HG02840 (cell line): ENCODE measurements around the gene B3GNT9.

Experiments
- ATAC-seq: cut with Tn5 transposase; IDR thresholded peaks from one replicate; pipeline ENCODE4 v1.9.1; 2021; ENCODE audit warnings: mild to moderate bottlenecking, moderate library complexity, moderate number of reproducible peaks; ENCODE audit not compliant: unreplicated experiment, low FRiP score

B3GNT9 gene

GRCh38 chr16:67116388-67117311 is 34.1 kb downstream of the B3GNT9 start:
- ATAC-seq = no peak

- ATAC-seq = no peak
Observed at GRCh38 chr16:67115639-67116038, 35.2 kb downstream of the B3GNT9 start.

DNA sequence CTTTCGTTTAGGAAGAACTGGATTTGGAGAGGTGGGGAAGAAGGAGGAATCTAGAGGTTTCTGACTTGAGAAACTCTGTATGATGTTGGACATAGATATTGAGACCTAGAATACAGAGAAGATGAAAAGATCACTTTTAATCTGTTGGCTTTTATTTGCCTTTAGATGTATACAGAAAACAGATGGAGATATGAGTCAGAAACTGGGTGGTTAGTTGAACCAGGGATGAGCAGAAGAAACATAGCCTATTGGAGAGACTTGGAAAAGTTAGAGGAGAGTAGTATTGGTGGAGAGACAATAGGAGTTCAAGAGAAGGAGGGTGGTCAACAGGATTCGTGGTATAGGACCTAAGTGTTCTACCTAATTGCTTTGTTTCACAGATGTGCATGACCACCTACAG is 36.0 kb downstream of the B3GNT9 start:
- no peak for ATAC-seq

DNA sequence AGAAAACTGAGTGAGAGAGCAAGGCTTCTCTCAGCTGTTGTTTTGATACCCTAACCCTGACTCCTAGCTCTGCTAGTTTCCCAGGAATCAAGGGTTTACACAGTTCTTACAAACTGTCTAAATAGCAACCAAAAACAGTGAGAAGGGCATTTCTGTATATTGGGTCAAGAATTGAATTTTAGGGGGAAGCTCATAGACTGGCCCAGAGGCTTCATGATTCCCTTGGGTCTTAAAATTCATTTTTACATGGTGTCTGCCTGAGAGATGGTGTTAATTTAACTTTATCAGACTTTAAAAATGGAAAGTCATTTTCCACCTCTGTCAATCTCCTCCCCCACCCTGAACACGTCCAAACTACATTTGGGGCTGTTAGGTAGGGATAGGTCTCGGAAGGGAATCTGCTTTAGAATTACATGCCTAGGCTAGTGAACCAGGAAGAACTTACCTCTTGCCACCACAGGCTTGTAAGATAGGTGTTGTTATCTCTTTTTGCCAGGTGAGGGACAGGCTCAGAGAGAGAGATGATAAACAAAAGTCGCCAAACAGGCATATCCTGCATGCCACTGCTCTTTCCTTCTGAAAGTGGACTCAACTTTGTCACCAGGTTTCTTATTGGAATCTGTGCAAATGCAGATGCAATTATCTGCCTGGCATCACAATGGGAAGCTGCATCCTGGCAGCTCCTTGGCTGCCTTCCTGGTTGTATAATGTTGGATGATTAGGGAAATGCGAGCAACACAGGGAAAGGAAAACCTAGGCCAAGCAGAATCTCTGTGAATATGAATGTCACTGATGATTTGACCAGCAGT is 38.0 kb downstream of the B3GNT9 start:
- no peak for ATAC-seq

GRCh38 chr16:67111951-67112444 is 38.8 kb downstream of the B3GNT9 start:
- ATAC-seq = no peak

DNA sequence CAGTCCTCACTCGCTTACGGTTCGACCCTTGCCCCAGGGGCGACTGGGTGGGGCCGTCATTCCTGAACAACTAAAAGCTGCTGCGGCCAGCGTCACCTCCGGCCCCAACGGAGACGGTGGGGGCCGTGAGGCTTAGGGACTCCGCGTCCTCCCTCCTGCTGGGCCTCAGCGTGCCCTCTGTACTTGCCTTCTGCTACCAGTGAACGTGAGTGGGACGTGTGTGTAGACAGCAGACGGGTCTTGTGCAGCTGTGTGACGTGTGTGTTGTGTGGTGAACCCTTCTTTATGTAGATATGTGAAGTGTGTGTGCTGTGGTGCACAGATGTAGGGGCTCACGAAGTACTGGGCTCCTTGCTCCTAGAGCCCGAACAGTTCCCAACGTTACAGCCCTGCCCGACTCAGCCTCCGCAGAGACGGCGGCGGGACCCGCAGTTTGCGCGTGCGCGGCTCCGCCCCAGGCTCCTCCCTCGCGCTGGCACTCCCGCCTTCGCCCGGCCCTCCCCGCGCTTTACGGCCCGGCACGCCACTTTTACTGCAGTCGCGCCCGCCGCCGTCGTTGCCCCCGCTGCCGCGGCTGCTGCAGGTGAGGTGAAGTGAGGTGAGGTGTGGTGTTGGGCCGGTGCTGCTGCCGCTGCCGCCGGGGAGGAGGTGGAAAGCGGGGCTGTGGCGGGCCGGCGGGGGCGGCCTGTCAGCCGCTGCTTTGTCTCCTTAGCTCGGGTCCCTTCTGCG is 41.2 kb downstream of the B3GNT9 start, which contains the start of gene PHAF1:
PHAF1 (plus strand) TSS at position 535 of the 729 bp plus-strand sequence. CDS start 235 bp downstream, outside the sequence.
- peak; percentile 73 for ATAC-seq

- ATAC-seq = peak; percentile 6
Observed at GRCh38 chr16:67108931-67109406, 41.8 kb downstream of the B3GNT9 start.

GRCh38 chr16:67108489-67108888 is 42.3 kb downstream of the B3GNT9 start:
- ATAC-seq = no peak

DNA sequence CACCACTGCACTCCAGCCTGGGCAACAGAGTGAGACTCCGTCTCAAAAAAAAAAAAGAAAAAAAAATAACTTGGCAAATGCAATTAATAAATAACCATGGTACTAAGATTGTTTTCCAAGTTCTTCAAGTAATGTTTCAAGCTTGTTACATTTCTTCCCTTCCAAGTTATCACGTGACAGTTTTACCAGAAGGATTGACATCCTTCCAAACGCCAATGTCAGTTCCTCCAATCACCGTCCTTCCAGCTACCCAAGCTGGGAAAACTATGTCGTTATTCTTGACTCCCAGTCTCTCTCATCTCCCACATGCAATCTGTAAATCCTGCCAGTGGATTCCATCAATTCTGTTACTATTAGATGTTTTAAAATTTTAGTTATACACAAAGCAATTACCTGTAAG is 44.9 kb downstream of the B3GNT9 start:
- ATAC-seq = no peak

GRCh38 chr16:67105246-67105645 is 45.6 kb downstream of the B3GNT9 start:
- no peak for ATAC-seq

DNA sequence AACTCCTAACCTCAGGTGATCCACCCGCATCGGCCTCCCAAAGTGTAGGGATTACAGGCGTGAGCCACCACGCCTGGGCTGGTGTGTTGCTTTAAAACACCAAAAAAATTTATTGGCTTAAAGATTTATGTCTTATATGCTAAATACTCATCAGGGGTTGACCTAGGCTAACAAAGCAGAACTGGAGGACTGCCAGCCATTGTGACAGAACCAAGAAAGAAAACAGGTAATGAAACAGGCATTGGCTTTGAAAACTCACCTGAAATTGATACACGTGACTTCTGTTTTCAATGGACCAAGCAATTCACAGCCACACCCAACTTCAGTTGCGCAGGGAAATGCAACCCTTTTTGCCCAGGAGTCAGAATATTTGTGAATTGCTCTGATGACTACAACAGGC is 46.0 kb downstream of the B3GNT9 start:
- ATAC-seq = no peak

GRCh38 chr16:67104061-67104460 is 46.7 kb downstream of the B3GNT9 start:
- no peak for ATAC-seq

DNA sequence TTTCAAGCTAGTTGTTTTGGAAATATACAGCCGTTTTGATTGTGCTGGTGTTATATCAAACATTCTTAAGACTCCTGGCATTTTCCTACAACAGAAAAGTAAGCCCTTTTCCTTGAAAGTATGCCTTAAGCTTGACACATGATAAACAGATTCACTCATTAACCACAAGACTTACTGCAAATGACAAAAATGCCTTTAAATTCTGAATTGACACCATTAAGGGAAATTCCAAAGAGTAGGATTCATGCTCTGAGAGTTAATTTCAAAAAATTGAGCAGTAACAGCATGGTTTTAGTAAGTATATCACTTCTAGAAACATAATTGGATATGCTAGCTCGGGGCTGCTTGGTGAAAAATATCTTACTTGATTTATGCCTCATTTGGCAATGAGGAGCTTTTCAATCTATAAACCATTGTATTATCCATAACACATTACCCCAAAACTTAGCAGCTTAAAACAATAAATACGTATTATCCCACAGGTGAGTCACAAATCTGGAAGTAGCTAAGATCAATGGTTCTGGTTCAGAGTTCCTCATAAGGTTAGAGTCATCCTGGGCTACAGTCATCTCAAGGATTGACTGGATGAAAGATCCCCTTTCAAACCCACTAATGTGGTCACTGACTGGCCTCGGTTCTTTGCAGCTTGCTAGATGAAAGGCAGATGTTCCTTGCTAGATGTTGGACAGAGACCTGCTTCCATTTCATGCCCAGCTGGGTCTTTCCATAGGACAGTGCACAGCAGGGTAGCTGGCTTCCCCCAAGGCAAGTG is 49.3 kb downstream of the B3GNT9 start:
- ATAC-seq = no peak

DNA sequence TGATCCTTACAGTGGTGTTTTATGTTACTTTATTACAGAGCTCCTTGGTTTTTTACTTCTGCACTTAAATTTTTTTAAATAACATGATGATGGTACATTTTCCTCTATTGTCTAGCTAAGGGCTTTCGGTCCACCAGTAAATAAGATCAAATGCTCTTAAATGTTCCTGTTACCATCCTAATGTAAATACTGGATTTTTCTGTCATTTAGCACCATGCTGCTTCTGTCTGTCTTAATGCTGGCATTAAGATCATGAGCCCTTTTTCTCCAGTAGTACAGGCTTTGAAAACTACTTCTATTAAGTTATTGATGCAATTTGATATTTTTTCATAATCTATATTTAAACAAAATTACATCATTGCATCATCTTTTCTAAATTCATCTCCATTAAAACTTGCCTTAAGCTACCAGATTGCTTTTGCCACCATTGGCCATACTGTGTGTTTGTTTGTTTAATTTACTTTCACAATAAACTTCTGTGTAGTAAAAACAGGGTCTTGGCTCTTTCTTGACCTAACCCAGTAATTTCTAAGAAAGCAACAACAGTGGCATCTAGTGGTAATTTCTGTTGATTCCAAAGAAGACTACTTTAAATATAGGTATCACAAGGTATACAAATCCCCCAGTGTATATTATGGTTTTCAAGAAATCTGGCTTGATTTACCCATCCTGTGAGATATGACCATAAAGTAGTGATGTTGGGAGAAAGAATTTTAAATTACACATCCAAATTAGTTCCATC is 50.1 kb downstream of the B3GNT9 start:
- ATAC-seq = no peak

DNA sequence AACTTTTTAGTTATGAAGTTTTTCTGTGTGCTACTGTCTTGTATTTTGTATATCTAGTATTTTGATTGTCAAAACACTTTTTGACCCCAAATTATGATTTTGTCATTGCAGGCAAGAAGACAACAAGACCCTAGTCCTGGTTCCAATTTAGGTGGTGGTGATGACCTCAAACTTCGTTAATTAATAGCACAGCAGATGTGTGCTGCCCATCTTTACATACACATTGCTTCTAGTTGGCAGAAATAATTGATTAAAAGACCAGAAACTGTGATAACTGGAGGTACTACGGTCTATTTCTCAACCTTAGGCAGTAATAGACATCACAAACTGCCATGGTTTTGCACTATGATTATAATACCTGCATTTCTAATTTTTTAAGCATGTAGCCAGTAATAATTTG is 52.2 kb downstream of the B3GNT9 start:
- no peak for ATAC-seq
